Measurements from ENCODE around the gene HAGH.

Gene HAGH

DNA sequence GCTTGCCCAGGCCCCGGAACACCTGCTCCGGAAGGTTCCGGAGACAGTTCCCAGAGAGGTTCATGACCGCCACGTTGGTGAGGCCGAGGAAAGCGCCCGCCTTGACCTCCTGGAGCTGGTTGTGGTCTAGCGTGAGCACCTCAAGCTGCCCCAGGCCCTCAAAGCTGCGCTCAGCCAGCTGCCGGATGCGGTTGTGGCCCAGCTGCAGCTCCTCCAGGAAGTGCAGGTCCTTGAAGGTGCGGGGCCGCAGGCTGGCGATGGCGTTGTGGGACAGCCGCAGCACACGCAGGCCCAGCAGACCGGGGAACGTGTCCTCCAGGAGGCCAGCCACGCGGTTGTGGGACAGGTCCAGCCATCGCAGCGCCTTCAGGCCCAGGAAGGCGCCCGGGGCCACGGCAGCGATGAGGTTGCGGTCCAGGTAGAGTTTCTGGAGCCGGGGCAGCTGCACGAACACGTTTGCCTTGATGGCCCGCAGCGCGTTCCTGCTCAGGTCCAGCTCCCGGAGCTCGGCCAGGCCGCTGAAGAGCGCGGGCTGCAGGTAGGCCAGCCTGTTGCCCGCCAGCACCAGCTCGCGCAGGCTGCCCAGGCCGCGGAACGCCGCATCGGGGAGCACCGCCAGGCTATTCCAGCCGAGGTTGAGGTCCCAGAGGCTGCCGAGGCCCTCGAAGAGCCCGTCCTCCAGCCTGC lies 35.2 kb downstream of the HAGH start:
- no peak for DNase-seq (ENCODE audit: low read depth)
- TF ChIP-seq, protein P1, sequence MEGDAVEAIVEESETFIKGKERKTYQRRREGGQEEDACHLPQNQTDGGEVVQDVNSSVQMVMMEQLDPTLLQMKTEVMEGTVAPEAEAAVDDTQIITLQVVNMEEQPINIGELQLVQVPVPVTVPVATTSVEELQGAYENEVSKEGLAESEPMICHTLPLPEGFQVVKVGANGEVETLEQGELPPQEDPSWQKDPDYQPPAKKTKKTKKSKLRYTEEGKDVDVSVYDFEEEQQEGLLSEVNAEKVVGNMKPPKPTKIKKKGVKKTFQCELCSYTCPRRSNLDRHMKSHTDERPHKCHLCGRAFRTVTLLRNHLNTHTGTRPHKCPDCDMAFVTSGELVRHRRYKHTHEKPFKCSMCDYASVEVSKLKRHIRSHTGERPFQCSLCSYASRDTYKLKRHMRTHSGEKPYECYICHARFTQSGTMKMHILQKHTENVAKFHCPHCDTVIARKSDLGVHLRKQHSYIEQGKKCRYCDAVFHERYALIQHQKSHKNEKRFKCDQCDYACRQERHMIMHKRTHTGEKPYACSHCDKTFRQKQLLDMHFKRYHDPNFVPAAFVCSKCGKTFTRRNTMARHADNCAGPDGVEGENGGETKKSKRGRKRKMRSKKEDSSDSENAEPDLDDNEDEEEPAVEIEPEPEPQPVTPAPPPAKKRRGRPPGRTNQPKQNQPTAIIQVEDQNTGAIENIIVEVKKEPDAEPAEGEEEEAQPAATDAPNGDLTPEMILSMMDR (conservative IDR thresholded peaks at IDR 0.05; ENCODE audit: low read depth, low read length): no peak
- no peak overlapping the region for H3K4me3 ChIP-seq (ENCODE audit: low read depth, low read length)

DNA sequence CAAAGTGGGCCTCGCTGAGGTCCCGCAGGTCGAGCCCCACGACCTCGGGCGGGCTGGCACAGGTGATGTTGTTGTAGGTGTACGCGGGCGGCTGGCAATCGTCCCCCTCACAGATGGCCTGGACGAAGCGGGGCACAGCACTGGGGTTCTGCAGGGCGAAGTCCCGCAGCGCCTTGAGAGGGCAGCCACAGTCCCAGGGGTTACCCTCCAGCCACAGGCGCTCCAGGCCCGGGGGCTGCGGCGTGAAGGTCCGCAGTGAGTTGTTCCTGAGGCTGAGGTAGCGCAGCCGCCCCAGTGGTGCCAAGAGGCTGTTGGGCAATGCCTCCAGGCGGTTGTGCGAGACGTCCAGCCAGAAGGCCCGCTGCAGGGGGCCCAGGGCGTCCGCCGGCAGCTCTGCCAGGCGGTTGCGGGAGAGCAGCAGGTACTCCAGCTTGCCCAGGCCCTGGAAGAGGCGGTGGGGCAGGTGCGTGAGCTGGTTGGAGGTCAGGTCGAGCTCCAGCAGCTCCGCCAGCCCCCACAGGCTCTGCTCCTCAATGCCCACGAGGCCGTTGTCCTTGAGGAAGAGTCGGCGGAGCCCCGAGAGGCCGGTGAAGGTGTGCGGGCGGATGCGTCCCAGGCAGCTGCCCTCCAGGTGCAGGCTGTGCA lies 35.9 kb downstream of the HAGH start:
- no peak for DNase-seq (ENCODE audit: low read depth)
- H3K4me3 ChIP-seq (ENCODE audit: low read depth, low read length): no peak overlapping the region
- TF ChIP-seq, protein P1 (conservative IDR thresholded peaks at IDR 0.05; ENCODE audit: low read depth, low read length): no peak

DNA sequence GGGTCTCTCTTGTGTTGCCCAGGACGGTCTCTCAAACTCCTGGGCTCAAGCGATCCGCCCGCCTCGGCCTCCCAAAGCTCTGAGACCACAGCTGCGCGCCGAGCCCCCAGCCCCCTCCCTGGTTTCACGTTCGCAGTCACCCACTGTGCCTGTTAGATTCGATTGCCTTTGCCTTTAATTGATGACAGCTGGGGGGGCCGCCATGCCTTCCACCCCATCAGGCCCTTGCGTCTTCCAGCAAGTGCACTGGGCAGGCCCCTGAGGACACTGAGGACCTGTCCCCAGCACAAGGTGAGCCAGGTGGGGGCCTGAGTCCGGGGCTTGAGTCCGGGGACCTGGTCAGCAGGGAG lies 36.4 kb downstream of the HAGH start:
- no peak for DNase-seq (ENCODE audit: low read depth)
- H3K4me3 ChIP-seq (ENCODE audit: low read depth, low read length): no peak overlapping the region
- TF ChIP-seq, protein P1 (conservative IDR thresholded peaks at IDR 0.05; ENCODE audit: low read depth, low read length): no peak

DNA sequence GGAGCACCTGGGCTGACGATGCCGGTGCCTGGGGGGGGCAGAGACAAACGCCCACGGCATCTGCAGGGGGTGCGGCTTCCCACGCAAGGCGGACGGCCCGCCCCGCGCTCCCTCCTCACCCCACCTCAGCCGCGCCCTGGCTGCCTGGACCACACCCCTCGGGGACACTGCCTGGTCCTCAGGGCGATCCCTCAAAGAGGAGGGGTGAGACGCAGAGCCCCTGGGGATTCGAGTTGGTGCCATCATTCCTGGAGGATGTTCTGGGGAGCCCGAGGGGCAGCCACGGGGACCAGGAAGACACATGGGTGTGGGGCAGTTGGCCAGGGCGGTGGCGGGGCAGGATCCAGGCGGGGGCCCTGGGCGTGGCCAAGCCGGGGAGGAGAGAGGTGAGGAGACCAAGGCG lies 37.0 kb downstream of the HAGH start:
- DNase-seq (ENCODE audit: low read depth): no peak
- TF ChIP-seq, protein P1 (conservative IDR thresholded peaks at IDR 0.05; ENCODE audit: low read depth, low read length): no peak
- H3K4me3 ChIP-seq (ENCODE audit: low read depth, low read length): no peak overlapping the region

DNA sequence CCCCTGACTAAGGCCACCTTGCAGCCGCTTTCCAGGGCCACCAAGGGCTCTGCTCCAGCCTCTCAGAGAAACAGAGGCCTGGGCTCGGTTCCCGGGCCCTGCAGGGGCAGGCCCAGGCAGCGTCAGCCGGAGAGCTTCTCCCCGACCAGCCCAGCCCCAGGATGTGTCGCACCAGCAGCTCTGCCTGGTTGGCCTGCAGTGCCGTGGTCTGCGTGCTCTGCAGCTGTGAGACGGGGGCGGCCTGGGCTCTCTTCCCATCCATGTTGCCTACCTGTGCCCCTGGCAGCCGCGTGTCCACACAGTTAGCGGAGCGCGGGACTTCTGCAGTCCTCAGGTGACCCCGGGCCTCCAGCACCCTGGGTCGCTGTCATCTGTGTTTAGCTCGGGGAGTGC lies 37.9 kb downstream of the HAGH start:
- TF ChIP-seq, protein P1 (conservative IDR thresholded peaks at IDR 0.05; ENCODE audit: low read depth, low read length): no peak
- H3K4me3 ChIP-seq (ENCODE audit: low read depth, low read length): no peak overlapping the region
- DNase-seq (ENCODE audit: low read depth): no peak

DNA sequence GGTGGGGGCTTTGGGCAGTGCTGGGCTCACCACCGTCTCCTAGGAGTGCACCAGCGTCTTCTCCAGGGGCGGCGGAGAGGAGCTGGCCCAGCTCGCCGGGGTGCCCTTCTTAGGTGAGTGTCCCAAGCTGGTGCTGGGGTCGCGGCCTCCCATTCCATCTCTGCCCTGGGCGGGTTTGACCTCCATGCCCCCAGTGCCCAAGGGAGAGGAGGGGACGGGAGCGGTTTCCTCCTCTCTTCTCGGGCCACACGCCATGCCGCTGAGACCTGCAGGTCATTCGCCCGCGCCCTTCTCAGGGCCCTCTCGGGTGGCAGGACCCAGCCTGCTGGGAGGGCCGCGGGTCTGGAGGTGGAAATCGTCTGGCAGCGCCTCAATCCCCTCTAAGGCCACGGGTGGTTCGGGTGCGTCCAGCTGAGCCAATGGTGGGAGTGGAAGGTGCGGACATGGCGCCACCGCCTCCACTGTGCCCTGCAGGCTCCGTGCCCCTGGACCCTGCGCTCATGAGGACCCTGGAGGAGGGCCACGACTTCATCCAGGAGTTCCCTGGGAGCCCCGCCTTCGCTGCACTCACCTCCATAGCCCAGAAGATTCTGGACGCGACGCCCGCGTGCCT lies 38.4 kb downstream of the HAGH start:
- TF ChIP-seq, protein P1 (conservative IDR thresholded peaks at IDR 0.05; ENCODE audit: low read depth, low read length): no peak
- DNase-seq (ENCODE audit: low read depth): no peak
- no peak overlapping the region for H3K4me3 ChIP-seq (ENCODE audit: low read depth, low read length)

Measured in choroid plexus epithelial cell (primary cell).